Measurements from ENCODE around the gene NARS2.

GRCh38 chr11:78586452-78587046, 11.9 kb upstream of the NARS2 start:
- TF ChIP-seq EZH2 (IDR thresholded peaks at IDR 0.05; ENCODE audit: borderline replicate concordance, low read length): no peak
- TF ChIP-seq CTCF (IDR thresholded peaks at IDR 0.05; ENCODE audit: low read length): peak; percentile 65
